ENCODE results near the gene PTPRB. TPM values are rescaled to one million over a fixed set of nuclear protein-coding genes. Genes with fewer than 3 reads are reported as not detected.

PTPRB gene
- total RNA-seq, 1 donor from 2014 or later: 91.4 TPM

GRCh38 chr12:70598467-70599193 lies 38.6 kb downstream of the PTPRB start:
- no peaks in the 10 kb centered on the region for H3K4me1 ChIP-seq
- no peak overlapping the region for H3K27ac ChIP-seq
- no peaks in the 10 kb centered on the region for H3K36me3 ChIP-seq
- H3K9me3 ChIP-seq: no peaks in the 10 kb centered on the region
- H3K4me3 ChIP-seq: no peak overlapping the region
- ATAC-seq: peak in 1 of 2 donors; percentile 37
- intact Hi-C loops (cut with DNase I): loop anchor here (10.0 kb wide), 1 partner anchor 126 kb away; no protein-coding TSS in a partner anchor
- peaks cover 5% of the 10 kb centered on the region for H3K27me3 ChIP-seq (ENCODE audit: low read depth)
- TF ChIP-seq, protein P1, sequence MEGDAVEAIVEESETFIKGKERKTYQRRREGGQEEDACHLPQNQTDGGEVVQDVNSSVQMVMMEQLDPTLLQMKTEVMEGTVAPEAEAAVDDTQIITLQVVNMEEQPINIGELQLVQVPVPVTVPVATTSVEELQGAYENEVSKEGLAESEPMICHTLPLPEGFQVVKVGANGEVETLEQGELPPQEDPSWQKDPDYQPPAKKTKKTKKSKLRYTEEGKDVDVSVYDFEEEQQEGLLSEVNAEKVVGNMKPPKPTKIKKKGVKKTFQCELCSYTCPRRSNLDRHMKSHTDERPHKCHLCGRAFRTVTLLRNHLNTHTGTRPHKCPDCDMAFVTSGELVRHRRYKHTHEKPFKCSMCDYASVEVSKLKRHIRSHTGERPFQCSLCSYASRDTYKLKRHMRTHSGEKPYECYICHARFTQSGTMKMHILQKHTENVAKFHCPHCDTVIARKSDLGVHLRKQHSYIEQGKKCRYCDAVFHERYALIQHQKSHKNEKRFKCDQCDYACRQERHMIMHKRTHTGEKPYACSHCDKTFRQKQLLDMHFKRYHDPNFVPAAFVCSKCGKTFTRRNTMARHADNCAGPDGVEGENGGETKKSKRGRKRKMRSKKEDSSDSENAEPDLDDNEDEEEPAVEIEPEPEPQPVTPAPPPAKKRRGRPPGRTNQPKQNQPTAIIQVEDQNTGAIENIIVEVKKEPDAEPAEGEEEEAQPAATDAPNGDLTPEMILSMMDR (IDR thresholded peaks at IDR 0.05): no peak
- no peak for DNase-seq

DNA sequence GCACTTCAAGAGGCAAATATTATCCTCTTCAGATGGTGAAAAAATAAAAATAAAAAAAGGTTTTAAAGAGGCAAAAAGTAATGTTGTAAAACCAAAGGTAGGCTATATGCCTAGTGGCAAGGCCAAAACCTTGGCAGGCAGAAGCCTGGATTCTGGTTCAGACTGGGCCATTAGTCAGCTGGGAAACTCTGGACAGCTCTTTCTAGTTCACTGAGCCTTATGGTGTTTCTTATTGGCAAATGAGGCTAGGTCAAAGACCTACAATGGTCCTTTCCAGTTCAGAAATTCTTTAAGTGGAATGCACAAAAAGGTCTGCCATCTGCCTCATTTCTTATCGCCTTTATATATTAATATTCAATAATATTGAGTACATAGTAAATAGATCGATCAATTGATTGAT lies 44.6 kb downstream of the PTPRB start:
- Histone ChIP-seq H3K4me3 (no peak overlapping the region), H3K9me3 (no peaks in the 10 kb centered on the region), H3K27ac (no peak overlapping the region), H3K27me3 (ENCODE audit: low read depth) (no peaks in the 10 kb centered on the region), H3K36me3 (peaks cover 7% of the 10 kb centered on the region), H3K4me1 (no peaks in the 10 kb centered on the region)
- intact Hi-C loops (cut with DNase I): loop anchor here (10.0 kb wide), 1 partner anchor 132 kb away; no protein-coding TSS in a partner anchor
- TF ChIP-seq, protein P1 (IDR thresholded peaks at IDR 0.05): no peak
- no peak for DNase-seq
- no peak for ATAC-seq

- Histone ChIP-seq H3K36me3 (peaks cover 7% of the 10 kb centered on the region), H3K27me3 (ENCODE audit: low read depth) (no peaks in the 10 kb centered on the region), H3K27ac (no peak overlapping the region), H3K4me1 (no peaks in the 10 kb centered on the region), H3K4me3 (no peak overlapping the region), H3K9me3 (no peaks in the 10 kb centered on the region)
- TF ChIP-seq, protein P1 (IDR thresholded peaks at IDR 0.05): no peak
- DNase-seq (no peak), ATAC-seq (no peak)
- intact Hi-C loops (cut with DNase I): loop anchor here (10.0 kb wide), 1 partner anchor 134 kb away; no protein-coding TSS in a partner anchor
These were observed 46.5 kb downstream of the PTPRB start for GRCh38 chr12:70590549-70591226.

DNA sequence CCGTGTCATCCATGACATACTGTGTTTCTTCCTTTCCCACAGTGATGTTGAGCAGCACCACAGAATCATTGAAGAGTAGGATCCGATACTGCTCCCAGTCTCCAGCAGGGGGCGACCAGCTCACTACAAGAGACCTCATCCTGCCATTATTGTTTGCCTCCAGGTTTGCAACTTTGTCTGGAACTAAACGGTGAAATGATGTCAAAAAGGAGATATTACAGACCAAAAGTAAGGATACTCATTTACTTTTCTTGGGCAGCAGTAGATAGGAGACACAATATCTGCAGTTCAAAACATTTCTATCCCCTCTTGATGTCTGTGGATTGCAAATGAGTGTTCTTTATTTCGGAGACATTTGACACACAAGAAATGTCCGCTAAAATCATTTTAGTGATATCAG lies 47.2 kb downstream of the PTPRB start:
- intact Hi-C loops (cut with DNase I): loop anchor here (10.0 kb wide), 1 partner anchor 135 kb away; no protein-coding TSS in a partner anchor
- TF ChIP-seq, protein P1 (IDR thresholded peaks at IDR 0.05): peak; percentile 88
- ATAC-seq: peak; percentile 83 to 84

GRCh38 chr12:70584332-70584731 lies 52.9 kb downstream of the PTPRB start:
- H3K9me3 ChIP-seq: no peaks in the 10 kb centered on the region
- ATAC-seq: no peak
- no peaks in the 10 kb centered on the region for H3K27me3 ChIP-seq (ENCODE audit: low read depth)
- H3K36me3 ChIP-seq: peaks cover 5% of the 10 kb centered on the region
- no peaks in the 10 kb centered on the region for H3K4me1 ChIP-seq
- intact Hi-C loops (cut with DNase I): no loop called here
- no peak overlapping the region for H3K27ac ChIP-seq
- H3K4me3 ChIP-seq: no peak overlapping the region
- TF ChIP-seq, protein P1 (IDR thresholded peaks at IDR 0.05): no peak
- DNase-seq: no peak

More for the DNA sequence above, 47.2 kb downstream of the PTPRB start:
- Histone ChIP-seq H3K4me1 (no peaks in the 10 kb centered on the region), H3K27ac (no peak overlapping the region), H3K9me3 (no peaks in the 10 kb centered on the region), H3K36me3 (peaks cover 7% of the 10 kb centered on the region), H3K27me3 (ENCODE audit: low read depth) (no peaks in the 10 kb centered on the region), H3K4me3 (no peak overlapping the region)
- peak; percentile 76 for DNase-seq
